Left ventricle myocardium superior (tissue), 1 donor: ENCODE results near the gene HOXD11. TPM values are rescaled to one million over a fixed set of nuclear protein-coding genes. Genes with fewer than 3 reads are reported as not detected.

ENCODE experiments used
- ATAC-seq: fragments of 200-7000 bp; cut with Tn5 transposase; one replicate; pipeline ENCODE4 v1.9.1; 2020; ENCODE audit warnings: mild to moderate bottlenecking, moderate library complexity
- DNase-seq: peaks from one replicate; pipeline ENCODE4 v3.0.0-alpha.2; 2020
- intact Hi-C: fragments of 100-400 bp; cut with micrococcal nuclease; formaldehyde crosslinking; loops from one replicate; pipeline ENCODE4 v1.11.0; 2022
- microRNA-seq: library from miRNA; unstranded; fragments of <30 nt; microRNA quantifications from one replicate; pipeline ENCODE4 v1.2.0, GENCODE V29; 2020; ENCODE audit warnings: borderline number of aligned reads
- total RNA-seq: library from RNA; stranded (reverse); fragmentation: NEBNext Ultra II Directional; extraction: Animal tissue kit (Norgen Biotek cat#: 25700); gene quantifications from one replicate; pipeline ENCODE4 v1.2.1, GENCODE V29; 2021
- donor health status: DM: no; HTN: yes; CAD: no; lungs with severe emphysema.

Gene HOXD11
- total RNA-seq, 1 donor from 2014 or later = not detected

DNA sequence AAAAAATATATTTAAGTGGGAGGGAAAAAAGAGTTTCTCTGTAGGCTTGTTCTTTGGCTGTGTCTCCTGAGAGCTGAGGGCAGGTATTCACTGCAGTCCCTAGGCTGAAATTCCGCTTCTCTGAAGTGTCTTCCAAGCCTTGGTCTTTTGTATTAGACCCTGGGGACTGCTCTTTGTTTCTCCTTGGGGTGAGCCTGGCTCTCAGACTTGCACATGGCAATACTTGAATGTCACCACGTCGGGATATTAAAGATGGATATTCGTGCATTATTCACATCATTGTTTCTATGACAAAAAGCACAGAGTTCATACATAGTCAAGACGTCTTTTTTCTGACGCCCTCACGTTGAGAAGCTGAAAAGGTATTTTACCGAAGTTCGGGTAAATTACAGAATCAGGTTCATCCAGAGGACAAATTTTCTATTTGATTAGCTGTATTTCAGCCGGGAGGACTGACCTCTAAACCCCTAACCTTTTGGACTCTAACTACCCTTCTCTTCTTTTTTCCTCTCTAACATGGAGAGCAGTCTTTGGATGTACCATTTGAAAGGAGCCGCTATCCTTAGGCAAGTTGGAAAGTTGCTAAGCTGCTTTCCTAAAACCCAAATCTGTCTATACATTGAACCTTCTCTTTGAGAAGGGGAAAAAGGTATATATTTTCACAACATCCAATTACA lies 47.6 kb downstream of the HOXD11 start:
- intact Hi-C loops = no loop called here
- ATAC-seq = no peak
- DNase-seq = no peak

DNA sequence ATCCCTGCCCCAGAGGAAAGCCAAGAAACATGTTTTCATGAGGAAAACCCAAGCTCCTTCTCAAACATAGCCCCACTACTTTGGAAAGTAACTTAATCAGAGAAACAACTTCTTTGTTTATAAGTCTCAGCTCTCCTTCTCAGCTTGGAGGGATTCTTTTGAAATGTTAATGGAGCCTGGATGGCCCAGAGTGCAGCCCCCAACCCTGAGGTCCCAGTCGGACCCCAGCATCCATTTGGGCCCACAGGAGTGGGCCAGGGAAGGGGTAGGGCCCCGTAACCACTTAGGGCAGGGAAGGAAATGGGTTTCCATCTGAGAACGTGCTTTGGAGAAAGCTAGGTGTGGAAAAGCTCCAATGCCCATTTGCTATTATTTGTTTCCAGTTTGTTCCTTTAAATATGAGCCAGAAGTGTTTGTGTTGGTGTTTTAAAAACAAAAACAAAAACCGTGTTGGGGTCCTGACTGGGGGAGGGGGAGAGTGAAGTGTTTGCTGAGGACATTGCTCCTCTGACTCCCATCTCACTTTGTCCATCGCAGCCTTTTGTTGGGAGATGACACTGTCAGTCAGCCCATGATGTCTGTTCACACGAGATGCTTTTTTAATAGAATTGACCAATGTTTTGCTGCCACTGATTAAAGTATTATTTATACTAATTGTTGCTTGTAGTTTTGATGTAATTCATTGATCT lies 48.4 kb downstream of the HOXD11 start:
- ATAC-seq (no peak), DNase-seq (no peak)
- intact Hi-C loops = no loop called here

GRCh38 chr2:176156301-176156806 lies 49.3 kb downstream of the HOXD11 start:
- intact Hi-C loops = no loop called here
- no peak for ATAC-seq
- no peak for DNase-seq

- no peak for ATAC-seq
- intact Hi-C loops = no loop called here
Observed at GRCh38 chr2:176156807-176157498, 49.9 kb downstream of the HOXD11 start, which contains the start of gene HOXD3. Gene HOXD3, plus strand, starts transcription at chr2:176157307. Its CDS starts 11,808 bp downstream, at chr2:176169115.

DNA sequence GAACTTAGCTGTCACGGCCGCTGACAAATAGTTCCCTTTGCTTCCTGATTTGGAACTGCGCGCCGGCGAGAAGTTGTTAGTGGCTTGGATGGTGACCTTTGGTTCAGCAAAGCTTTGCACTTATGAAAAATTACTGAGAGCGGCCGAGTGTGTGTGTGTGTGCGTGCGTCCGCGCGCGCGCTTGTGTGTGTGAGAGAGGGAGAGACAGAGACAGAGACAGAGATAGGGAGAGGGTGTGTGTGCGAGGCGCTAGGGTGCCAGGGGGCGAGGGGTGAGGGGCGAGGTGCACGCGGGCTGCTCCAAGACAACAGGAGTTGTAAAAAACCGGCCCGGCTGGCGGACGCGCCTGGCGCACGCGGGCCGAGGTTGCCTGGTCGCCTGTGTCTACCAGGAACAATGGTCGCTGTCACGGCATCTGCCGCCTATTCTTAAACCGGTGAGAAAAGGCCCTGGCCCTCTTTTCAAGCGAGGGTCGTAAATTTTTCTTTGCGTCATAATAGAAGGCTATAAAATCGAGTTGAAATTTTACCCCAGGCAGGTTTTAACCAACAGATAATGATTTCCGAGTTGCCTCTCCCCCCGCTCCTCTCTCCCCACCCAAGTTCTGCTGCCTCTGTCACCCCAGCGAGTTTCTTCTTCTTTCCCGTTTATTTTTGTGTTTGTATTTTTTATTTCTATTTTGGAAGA lies 50.6 kb downstream of the HOXD11 start:
- DNase-seq (no peak), ATAC-seq (no peak)
- intact Hi-C loops = no loop called here

More at GRCh38 chr2:176156807-176157498, 49.9 kb downstream of the HOXD11 start, which contains the start of gene HOXD3:
- no peak for DNase-seq

DNA sequence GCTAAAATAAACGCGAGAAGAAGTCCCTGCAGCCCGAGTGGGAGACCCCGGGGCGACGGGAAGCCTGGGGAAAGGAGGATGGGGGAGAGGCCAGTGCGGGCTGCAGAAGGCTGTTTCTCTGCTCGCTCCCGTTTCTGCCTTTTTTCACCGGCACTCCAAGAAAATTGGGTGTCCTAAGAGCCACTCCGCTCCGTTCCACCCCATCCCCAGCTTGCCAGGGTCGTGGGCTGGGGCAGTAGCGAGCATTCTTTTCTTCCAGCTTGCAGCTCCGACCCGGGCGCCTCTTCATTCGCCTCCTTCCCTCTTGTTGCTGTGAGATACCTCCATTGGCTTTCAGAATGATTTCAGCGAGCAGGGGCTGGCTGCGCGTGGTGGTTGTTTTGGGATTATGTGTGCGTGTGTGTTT lies 51.1 kb downstream of the HOXD11 start:
- DNase-seq (no peak), ATAC-seq (no peak)
- intact Hi-C loops = no loop called here

- intact Hi-C loops = no loop called here
- ATAC-seq = no peak
- DNase-seq = no peak
Observed at GRCh38 chr2:176158855-176159662, 52.0 kb downstream of the HOXD11 start.

Small RNA genes lying within 50 kb of the gene (microRNA-seq; reads per million reads assigned to microRNA genes)
- 1,703 reads per million, percentile 83 among the genes with 10 or more reads in this experiment for gene MIR10B

Other genes with a start within 250 kb of the HOXD11 start
- gene LNPK, start 105.0 kb upstream of the HOXD11 start, total RNA-seq = 37.2 TPM
- gene EVX2, start 23.3 kb upstream of the HOXD11 start, total RNA-seq = not detected
- gene HOXD13, start 14.6 kb upstream of the HOXD11 start, total RNA-seq = not detected
- gene HOXD12, start 7.5 kb upstream of the HOXD11 start, total RNA-seq = not detected
- not detected for gene HOXD10, start 9.5 kb downstream of the HOXD11 start, total RNA-seq
- not detected for gene HOXD9, start 15.4 kb downstream of the HOXD11 start, total RNA-seq
- 0.92 TPM for gene HOXD8, start 22.4 kb downstream of the HOXD11 start, total RNA-seq
- 0.22 TPM for gene HOXD4, start 44.3 kb downstream of the HOXD11 start, total RNA-seq
- 0.27 TPM for gene HOXD3, start 50.0 kb downstream of the HOXD11 start, total RNA-seq
- gene HOXD1, start 81.4 kb downstream of the HOXD11 start, total RNA-seq = not detected
- gene MTX2, start 162.2 kb downstream of the HOXD11 start, total RNA-seq = 55.4 TPM